Endothelial cell of umbilical vein (primary cell): ENCODE measurements around the gene ANO7. TPM values are rescaled to one million over a fixed set of nuclear protein-coding genes. Genes with fewer than 3 reads are reported as not detected.

Source experiments
- BruUV-seq: library from RNA; stranded (reverse); fragments of 400-500 nt; replicated peaks from 2 replicates; lab custom pipeline; 2021; lab: Mats Ljungman, UMichigan
- CTCF ChIA-PET: fragments of 300-600, 350-600 bp; sonication (Branson Sonifier 250); formaldehyde crosslinking; loops from one replicate; lab custom pipeline; 2021; ENCODE audit warnings: antibody characterized with exemption, inconsistent platforms; lab: Charles Lee
- POLR2A ChIA-PET: fragments of 300-600, 350-600 bp; sonication (Branson Sonifier 250); formaldehyde crosslinking; loops from one replicate; lab custom pipeline; 2021; ENCODE audit warnings: antibody characterized with exemption, inconsistent platforms; lab: Charles Lee
- DNase-seq: peaks from one replicate; pipeline ENCODE4 v3.0.0-alpha.2; 2011; ENCODE audit warnings: low read depth, low spot score
- FAIRE-seq: peaks from 2 replicates; lab custom pipeline; 2011; peaks lifted over from hg19 to GRCh38; lab: Jason Lieb, UNC
- H2AFZ ChIP-seq: 2 replicates; pipeline ENCODE4 v1.6.0; 2012; ENCODE audit warnings: low read depth, low read length, control low read depth, inconsistent platforms
- H3K27ac ChIP-seq: 2 replicates; pipeline ENCODE4 v1.5.1; 2011; ENCODE audit warnings: low read depth, mild to moderate bottlenecking, control low read depth, low read length, moderate library complexity; ENCODE audit not compliant: insufficient read depth
- H3K27me3 ChIP-seq, 2 experiments: 2 replicates each; pipeline versions ENCODE4 v1.6.0 to v1.6.1; 2011; ENCODE audit warnings: low read length in 2 of 2, mixed read lengths in 1 of 2; ENCODE audit not compliant: control insufficient read depth in 2 of 2, insufficient read depth in 2 of 2
- H3K36me3 ChIP-seq, 2 experiments: 2 replicates in 1 of 2; 3 replicates in 1 of 2; pipeline ENCODE4 v1.5.1; 2011; ENCODE audit warnings: low read length in 2 of 2, mild to moderate bottlenecking in 1 of 2, moderate library complexity in 1 of 2; ENCODE audit not compliant: control insufficient read depth in 2 of 2, insufficient read depth in 2 of 2; ENCODE audit errors: extremely low read depth in 1 of 2
- H3K4me1 ChIP-seq: 3 replicates; pipeline ENCODE4 v1.5.1; 2011; ENCODE audit warnings: mild to moderate bottlenecking, low read length; ENCODE audit not compliant: control insufficient read depth, insufficient read depth; ENCODE audit errors: extremely low read depth
- H3K4me2 ChIP-seq: 2 replicates; pipeline ENCODE4 v1.6.1; 2011; ENCODE audit warnings: low read length, control low read depth, mixed read lengths; ENCODE audit not compliant: insufficient read depth
- H3K4me3 ChIP-seq, 3 experiments: fragments of 200-600 bp in 1 of 3; sonication (generic), shearing (Covaris generic) in 1 of 3; replicated peaks in 1 of 3; 2 replicates each; pipeline ENCODE4 v1.5.1; 2011 to 2016; ENCODE audit warnings: control low read depth in 3 of 3, low read length in 3 of 3, mild to moderate bottlenecking in 2 of 3, inconsistent platforms in 1 of 3, low read depth in 1 of 3, moderate library complexity in 1 of 3; ENCODE audit not compliant: insufficient read depth in 1 of 3
- H3K79me2 ChIP-seq: 2 replicates; pipeline ENCODE4 v1.6.0; 2012; ENCODE audit warnings: low read length, inconsistent platforms; ENCODE audit not compliant: control insufficient read depth, insufficient read depth
- H3K9ac ChIP-seq: replicated peaks from 2 replicates; pipeline ENCODE3; 2011; ENCODE audit warnings: low read length, control low read depth; ENCODE audit not compliant: insufficient read depth; ENCODE audit errors: extremely low read depth
- H3K9me1 ChIP-seq: replicated peaks from 3 replicates; pipeline ENCODE4 v1.6.0; 2011; ENCODE audit warnings: mild to moderate bottlenecking, low read length; ENCODE audit not compliant: control insufficient read depth, insufficient read depth; ENCODE audit errors: extremely low read depth
- H3K9me3 ChIP-seq: replicated peaks from 2 replicates; pipeline ENCODE4 v1.5.1; 2012; ENCODE audit warnings: low read length, inconsistent platforms; ENCODE audit not compliant: control insufficient read depth, insufficient read depth
- H4K20me1 ChIP-seq: replicated peaks from 2 replicates; pipeline ENCODE3; 2011; ENCODE audit warnings: mild to moderate bottlenecking, low read length; ENCODE audit not compliant: control insufficient read depth, insufficient read depth; ENCODE audit errors: extremely low read depth
- CTCF ChIP-seq, 2 donors: IDR thresholded peaks; 1 replicate in 1 of 2; 2 replicates in 1 of 2; pipeline ENCODE4 v1.5.1; 2011; ENCODE audit warnings: low read length in 2 of 2, mild to moderate bottlenecking in 2 of 2, moderate library complexity in 2 of 2, control low read depth in 1 of 2, inconsistent platforms in 1 of 2, low read depth in 1 of 2; ENCODE audit not compliant: insufficient read depth in 1 of 2; ENCODE audit errors: extremely low read depth in 1 of 2
- EZH2 ChIP-seq: IDR thresholded peaks from 2 replicates; pipeline ENCODE4 v1.6.1; 2012; ENCODE audit warnings: borderline replicate concordance, low read depth, mild to moderate bottlenecking, moderate library complexity, low read length, inconsistent platforms; ENCODE audit not compliant: severe bottlenecking
- FOS ChIP-seq: IDR thresholded peaks from 2 replicates; pipeline ENCODE4 v1.6.1; 2011; ENCODE audit warnings: mild to moderate bottlenecking, low read length, moderate library complexity, borderline replicate concordance; ENCODE audit not compliant: insufficient read depth
- GATA2 ChIP-seq: IDR thresholded peaks from 2 replicates; pipeline ENCODE4 v1.7.0; 2011; ENCODE audit warnings: low read depth, mild to moderate bottlenecking, moderate library complexity, mixed read lengths, low read length; ENCODE audit not compliant: insufficient read length, insufficient read depth
- JUN ChIP-seq: IDR thresholded peaks from 2 replicates; pipeline ENCODE4 v1.6.1; 2011; ENCODE audit warnings: borderline replicate concordance, low read depth; ENCODE audit not compliant: insufficient read length, insufficient read depth
- MAX ChIP-seq: IDR thresholded peaks from 2 replicates; pipeline ENCODE4 v1.6.1; 2011; ENCODE audit not compliant: insufficient read depth, insufficient read length
- MYC ChIP-seq: IDR thresholded peaks from one replicate; pipeline ENCODE4 v1.6.1; 2011; ENCODE audit warnings: mild to moderate bottlenecking, low read depth, low read length
- POLR2A ChIP-seq: IDR thresholded peaks from 2 replicates; pipeline ENCODE4 v1.6.1; 2012; ENCODE audit warnings: low read depth, mild to moderate bottlenecking, control low read depth, low read length
- POLR2AphosphoS5 ChIP-seq: IDR thresholded peaks from 2 replicates; pipeline ENCODE4 v1.6.1; 2012; ENCODE audit warnings: low read depth, mild to moderate bottlenecking, control low read depth, low read length, moderate library complexity; ENCODE audit not compliant: insufficient read depth
- dilution Hi-C: fragments of 300-500 bp; cut with MboI; formaldehyde crosslinking; loops from one replicate; pipeline ENCODE4 v1.15.0; 2019; ENCODE audit warnings: low sequenced_read_pairs; ENCODE audit not compliant: extremely low pct_ligation_motif_present
- intact Hi-C: fragments of 100-400 bp; cut with micrococcal nuclease; formaldehyde crosslinking; loops from one replicate; pipeline ENCODE4 v1.10.0; 2022
- polyA plus RNA-seq, 4 experiments: library from polyadenylated mRNA; depleted of rRNA in 3 of 4; stranded (reverse) in 3 of 4; unstranded in 1 of 4; fragments of >200 nt; gene quantifications; 2 replicates each; pipeline versions ENCODE4 v1.2.1 to v1.2.3, GENCODE V29; 2011 to 2012; ENCODE audit warnings: missing spikeins in 1 of 4
- total RNA-seq: library from RNA; stranded (reverse); gene quantifications from 2 replicates; pipeline ENCODE4 v1.2.3, GENCODE V29; 2021

ANO7 gene
- total and polyA plus RNA-seq, 2 donors (not counting 3 experiments of a cell fraction or from before 2014, with no cell fraction given), result 0.81 to 2.5 TPM

GRCh38 chr2:241232736-241233575, 44.5 kb downstream of the ANO7 start:
- DNase-seq, result no peak
- Histone ChIP-seq H4K20me1 (no peaks in the 10 kb centered on the region), H3K9ac (no peak overlapping the region)

More at GRCh38 chr2:241232736-241233575, 44.5 kb downstream of the ANO7 start:
- peaks cover 11% of the 10 kb centered on the region for H3K4me1 ChIP-seq
- no peaks in the 10 kb centered on the region for H3K79me2 ChIP-seq
- ChIA-PET POLR2A (no interaction called here), CTCF (no interaction called here)
- no peaks in the 10 kb centered on the region for H3K9me3 ChIP-seq
- H3K4me3 ChIP-seq, result no peak overlapping the region
- H3K36me3 ChIP-seq, result peaks cover 35 to 78% of the 10 kb centered on the region in 2 experiments
- H3K4me2 ChIP-seq, result no peak overlapping the region
- intact Hi-C loops (no loop called here), dilution Hi-C loops (no loop called here)
- no peaks in the 10 kb centered on the region for H3K9me1 ChIP-seq
- no peak overlapping the region for H3K27ac ChIP-seq
- TF ChIP-seq MYC (no peak), JUN (no peak), POLR2AphosphoS5 (no peak), GATA2 (no peak), FOS (no peak), EZH2 (no peak), MAX (no peak), POLR2A (no peak), CTCF (IDR thresholded peaks at IDR 0.05; ENCODE audit: extremely low read depth in 1 of 2, insufficient read depth in 1 of 2, low read depth in 1 of 2, low read length in 2 of 2) (no peak)
- no TSS peak for BruUV-seq
- H3K27me3 ChIP-seq, result no peaks in the 10 kb centered on the region
- H2AFZ ChIP-seq, result no peak overlapping the region
- FAIRE-seq, result no peak
